K562 (cell line): ENCODE measurements around the gene GNG3. TPM values are rescaled to one million over a fixed set of nuclear protein-coding genes. Genes with fewer than 3 reads are reported as not detected.

Experiments
- AFF4 ChIP-seq: sonication (generic); formaldehyde crosslinking; IDR thresholded peaks from 2 replicates; pipeline ENCODE4 v1.8.0; 2023; ENCODE audit warnings: mild to moderate bottlenecking, missing genetic modification reagents
- BRD9 ChIP-seq: fragments of 450-650 bp; IDR thresholded peaks from 2 replicates; pipeline ENCODE4 v1.6.1; 2018; ENCODE audit warnings: low read depth; ENCODE audit not compliant: partially characterized antibody
- CBX1 ChIP-seq: sonication (generic); IDR thresholded peaks from 2 replicates; pipeline ENCODE4 v1.6.1; 2016; ENCODE audit warnings: antibody characterized with exemption, low read depth, mild to moderate bottlenecking
- FOXJ2 ChIP-seq: fragments of 200-800 bp; sonication (Bioruptor generic); IDR thresholded peaks from 2 replicates; pipeline ENCODE4 v1.6.1; 2016; ENCODE audit warnings: missing genetic modification characterization, missing compliant biosample characterization
- GABPA ChIP-seq: fragments of 200-800 bp; sonication (Bioruptor generic); conservative IDR thresholded peaks from 2 replicates; pipeline ENCODE4 v1.6.1; 2016; ENCODE audit warnings: low read depth, missing genetic modification characterization, missing compliant biosample characterization
- HDAC3 ChIP-seq: fragments of 450-650 bp; IDR thresholded peaks from 2 replicates; pipeline ENCODE4 v1.6.1; 2018; ENCODE audit warnings: borderline replicate concordance, mild to moderate bottlenecking, moderate library complexity; ENCODE audit not compliant: partially characterized antibody
- HLTF ChIP-seq: fragments of 450-650 bp; IDR thresholded peaks from 2 replicates; pipeline ENCODE4 v1.6.1; 2016
- JUND ChIP-seq, 2 experiments: IDR thresholded peaks; 2 replicates in 1 of 2; 3 replicates in 1 of 2; pipeline ENCODE4 v1.6.1; 2011; ENCODE audit warnings: borderline replicate concordance in 2 of 2, low read depth in 2 of 2, low read length in 2 of 2, improper control_type of control experiment in 1 of 2, missing biosample characterization in 1 of 2, missing genetic modification characterization in 1 of 2, missing genetic modification reagents in 1 of 2
- MNT ChIP-seq, 2 experiments: fragments of 450-650 bp; conservative IDR thresholded peaks; 2 replicates each; pipeline ENCODE4 v1.6.1; 2017; ENCODE audit warnings: mild to moderate bottlenecking in 2 of 2, moderate library complexity in 2 of 2
- NKRF ChIP-seq: fragments of 450-650 bp; IDR thresholded peaks from 2 replicates; pipeline ENCODE4 v1.6.1; 2016; ENCODE audit warnings: borderline replicate concordance
- POLR2B ChIP-seq: fragments of 450-650 bp; IDR thresholded peaks from 2 replicates; pipeline ENCODE4 v1.6.1; 2018; ENCODE audit warnings: low read depth; ENCODE audit not compliant: partially characterized antibody
- TAF9B ChIP-seq: fragments of 450-650 bp; IDR thresholded peaks from 2 replicates; pipeline ENCODE4 v1.6.1; 2018; ENCODE audit warnings: mild to moderate bottlenecking; ENCODE audit not compliant: partially characterized antibody
- XRCC5 ChIP-seq: fragments of 200-400 bp; formaldehyde crosslinking; IDR thresholded peaks from 2 replicates; pipeline ENCODE4 v1.6.1; 2017; ENCODE audit warnings: low read depth, mild to moderate bottlenecking, low read length
- ZNF232 ChIP-seq: sonication (generic); formaldehyde crosslinking; IDR thresholded peaks from 2 replicates; pipeline ENCODE4 v1.8.0; 2022; ENCODE audit warnings: mild to moderate bottlenecking, missing genetic modification reagents
- ZNF324 ChIP-seq: fragments of 250-450 bp; sonication (Bioruptor Pico); IDR thresholded peaks from 2 replicates; pipeline ENCODE4 v1.4.0; 2020; ENCODE audit warnings: mild to moderate bottlenecking
- polyA plus RNA-seq, 8 experiments: library from polyadenylated mRNA; depleted of rRNA in 4 of 8; stranded (reverse) in 5 of 8; unstranded in 3 of 8; fragments of >200 nt; fragmentation: Nextera tagmentation in 2 of 8; fragmentation: Illumina TruSeq in 1 of 8; extraction: Ambion mirVana in 2 of 8; extraction: Trizol in 1 of 8; gene quantifications; 2 replicates each; pipeline versions ENCODE4 v1.2.1 to v1.2.3, GENCODE V29; 2011 to 2014; ENCODE audit warnings: inconsistent platforms in 1 of 8, missing spikeins in 1 of 8
- total RNA-seq, 7 experiments: library from RNA; depleted of rRNA in 6 of 7; stranded (reverse); fragments of >200 nt in 6 of 7; fragmentation: Illumina TruSeq in 2 of 7; extraction: Trizol in 2 of 7; gene quantifications; 2 replicates each; pipeline versions ENCODE4 v1.2.1 to v1.2.3, GENCODE V29; 2011 to 2021; ENCODE audit warnings: low replicate concordance in 1 of 7

Gene GNG3
- total and polyA plus RNA-seq, 9 of the 15 experiments (the other 6 are each of a cell fraction or from before 2014, with no cell fraction given), result 0.07 TPM; not detected in 8

GRCh38 chr11:62728171-62728988, 20.9 kb downstream of the GNG3 start, which contains the start of gene TTC9C (continued):
- TF ChIP-seq AFF4 (0 out of 2 replicates have a peak, but pooled peaks have one; percentile 49), POLR2B (peak; percentile 72), CBX1 (0 out of 2 replicates have a peak, but pooled peaks have one; percentile 9), FOXJ2 (tag) (0 out of 2 replicates have a peak, but pooled peaks have one; percentile 61), XRCC5 (peak; percentile 8; the same call in 1 of the 2 replicates), HLTF (no peak), MNT (conservative IDR thresholded peaks at IDR 0.05) (peak; percentile 57 to 76; a peak in 3 of 4 replicates), NKRF (peak; percentile 86), ZNF324 (CRISPR knock-in tag) (no peak), BRD9 (peak; percentile 71), GABPA (peak; percentile 98), HDAC3 (peak; percentile 14), TAF9B (peak; percentile 49), ZNF232 (CRISPR knock-in tag) (no peak), JUND (IDR thresholded peaks at IDR 0.05; ENCODE audit: borderline replicate concordance, low read depth, low read length) (no peak), JUND (tag; IDR thresholded peaks at IDR 0.05; ENCODE audit: borderline replicate concordance, low read depth, low read length) (peak; percentile 45; the same call in 1 of the 3 replicates)
